Measurements from ENCODE around the gene BCAS3.

BCAS3 gene

GRCh38 chr17:61279476-61280145, 602.0 kb downstream of the BCAS3 start:
- DNase-seq: no peak

- no peak for DNase-seq
These were observed 602.7 kb downstream of the BCAS3 start for GRCh38 chr17:61280338-61280737.

DNA sequence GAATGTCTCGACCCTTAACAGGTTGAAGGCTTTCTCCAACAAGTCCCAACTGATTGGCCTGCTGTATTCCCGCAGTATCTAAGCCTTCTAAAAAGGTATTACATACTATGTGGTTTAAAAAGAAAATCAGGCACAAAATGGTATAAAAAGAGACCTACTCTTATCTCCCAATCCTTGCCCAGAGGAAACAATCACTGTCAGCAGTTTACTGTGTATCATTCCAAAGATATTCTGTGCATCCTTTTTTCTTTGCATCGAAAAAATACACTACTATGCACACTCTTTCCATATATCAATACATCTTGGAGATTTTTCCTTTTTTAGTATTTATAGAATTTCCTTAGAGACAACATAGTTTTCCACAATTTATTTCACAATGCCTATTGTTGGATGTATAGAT, 603.2 kb downstream of the BCAS3 start:
- no peak for DNase-seq

DNA sequence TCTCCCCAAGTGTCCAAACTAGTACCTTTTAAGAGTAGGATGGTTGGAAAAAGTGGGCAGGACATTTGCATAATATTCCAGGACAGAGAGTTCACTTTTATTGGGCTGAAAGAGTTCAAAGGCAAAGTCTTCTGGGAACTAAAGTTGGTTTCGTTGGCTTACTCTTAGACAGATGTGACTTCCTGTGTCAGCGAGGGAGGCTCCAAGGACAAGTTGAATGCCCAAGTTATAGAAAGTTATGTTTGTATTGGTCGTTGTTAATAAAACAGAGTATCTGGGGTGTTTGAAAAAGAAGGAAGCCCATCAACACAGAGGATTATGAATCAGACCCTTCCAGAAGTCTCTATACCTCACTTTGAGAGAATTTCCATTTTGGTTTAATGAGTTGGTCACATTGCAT, 604.7 kb downstream of the BCAS3 start:
- no peak for DNase-seq

DNA sequence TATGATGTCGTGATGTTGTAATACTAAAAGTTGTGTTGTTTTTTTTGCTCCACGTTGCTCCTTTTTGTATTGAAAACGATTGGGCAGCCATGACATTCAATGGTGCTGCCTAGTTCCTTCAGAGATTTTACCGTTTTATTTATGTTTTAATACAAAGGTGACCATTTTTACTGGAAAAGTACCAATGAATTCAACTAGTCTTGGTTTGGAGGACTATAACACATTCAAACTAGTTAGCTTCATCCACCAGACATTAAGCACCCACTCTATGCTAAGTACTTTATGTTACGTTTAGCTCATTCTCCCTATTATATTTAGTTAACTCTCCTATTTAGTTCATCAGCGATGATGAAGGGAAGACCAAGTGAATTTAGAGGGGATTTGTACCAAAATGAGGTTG, 605.4 kb downstream of the BCAS3 start:
- no peak for DNase-seq

DNA sequence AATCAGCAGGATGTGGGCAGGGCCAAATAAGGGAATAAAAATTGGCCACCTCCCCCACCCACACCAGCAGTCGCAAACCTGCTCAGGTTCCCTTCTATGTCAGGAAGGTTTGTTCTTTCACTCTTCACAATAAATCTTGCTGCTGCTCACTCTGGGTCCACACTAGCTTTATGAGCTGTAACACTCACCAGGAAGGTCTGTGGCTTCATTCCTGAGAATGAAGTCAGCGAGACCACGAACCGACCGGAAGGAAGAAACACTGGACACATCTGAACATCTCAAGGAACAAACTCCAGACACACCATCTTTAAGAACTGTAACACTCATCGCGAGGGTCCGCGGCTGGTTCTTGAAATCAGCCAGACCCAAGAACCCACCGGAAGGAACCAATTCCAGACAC, 606.5 kb downstream of the BCAS3 start:
- no peak for DNase-seq

- no peak for DNase-seq
These were observed 607.1 kb downstream of the BCAS3 start for GRCh38 chr17:61284746-61285145.

DNA sequence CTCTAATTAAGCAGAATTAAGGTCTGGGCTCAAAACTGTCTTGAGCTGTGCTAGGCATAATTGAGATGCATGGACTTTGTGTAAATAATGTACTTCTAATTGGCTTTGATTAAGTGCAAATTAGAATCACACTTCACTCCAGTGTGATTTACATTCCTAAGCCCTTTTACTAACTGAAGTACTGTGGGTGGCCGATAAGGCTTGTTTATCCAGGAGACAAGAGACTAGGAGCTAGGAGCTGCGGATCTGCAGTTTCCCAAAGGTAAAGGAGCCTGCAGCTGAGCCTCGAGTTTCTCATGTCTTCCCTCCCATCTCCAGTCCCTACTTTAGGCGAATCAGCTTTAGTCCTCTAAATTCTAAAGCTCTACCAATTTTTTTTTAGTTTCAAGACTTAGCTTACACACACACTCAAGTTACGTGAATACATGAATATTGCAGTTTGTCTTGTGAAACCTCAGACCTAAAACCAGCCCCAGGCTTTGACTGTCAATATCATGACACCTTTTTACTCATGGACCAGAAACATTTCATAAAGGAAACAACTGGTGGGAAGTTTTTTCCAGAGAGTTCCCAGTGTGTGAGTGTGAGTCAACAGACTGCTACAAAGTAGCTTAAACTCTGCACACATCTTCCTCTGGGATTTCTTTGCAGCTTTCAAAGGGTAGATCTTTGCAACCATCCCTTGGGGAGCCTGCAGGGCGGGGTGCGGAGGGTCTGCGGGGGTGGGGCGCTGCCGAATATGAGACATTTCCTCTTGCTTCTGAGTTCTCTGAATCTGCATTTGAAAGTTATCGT, 608.1 kb downstream of the BCAS3 start:
- no peak for DNase-seq

DNA sequence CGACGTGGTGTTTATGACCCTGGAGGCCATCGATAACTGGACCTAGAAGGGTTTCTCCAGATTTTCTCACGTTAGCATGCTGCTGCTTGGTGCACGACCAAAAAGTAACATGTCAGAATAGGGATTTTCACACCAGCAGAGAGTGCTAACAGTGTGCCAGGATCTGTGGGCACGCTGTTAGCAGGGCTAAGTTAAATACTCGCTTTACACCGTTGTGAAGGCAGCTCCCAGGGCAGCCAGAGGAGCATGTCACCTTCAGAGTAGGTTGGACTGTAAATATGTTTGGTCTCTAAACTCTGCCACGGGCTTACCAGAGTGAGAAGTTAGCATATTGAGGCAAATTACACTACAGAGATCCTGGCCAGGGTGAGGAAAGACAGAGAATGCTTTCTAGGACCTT, 608.8 kb downstream of the BCAS3 start:
- DNase-seq: no peak

DNA sequence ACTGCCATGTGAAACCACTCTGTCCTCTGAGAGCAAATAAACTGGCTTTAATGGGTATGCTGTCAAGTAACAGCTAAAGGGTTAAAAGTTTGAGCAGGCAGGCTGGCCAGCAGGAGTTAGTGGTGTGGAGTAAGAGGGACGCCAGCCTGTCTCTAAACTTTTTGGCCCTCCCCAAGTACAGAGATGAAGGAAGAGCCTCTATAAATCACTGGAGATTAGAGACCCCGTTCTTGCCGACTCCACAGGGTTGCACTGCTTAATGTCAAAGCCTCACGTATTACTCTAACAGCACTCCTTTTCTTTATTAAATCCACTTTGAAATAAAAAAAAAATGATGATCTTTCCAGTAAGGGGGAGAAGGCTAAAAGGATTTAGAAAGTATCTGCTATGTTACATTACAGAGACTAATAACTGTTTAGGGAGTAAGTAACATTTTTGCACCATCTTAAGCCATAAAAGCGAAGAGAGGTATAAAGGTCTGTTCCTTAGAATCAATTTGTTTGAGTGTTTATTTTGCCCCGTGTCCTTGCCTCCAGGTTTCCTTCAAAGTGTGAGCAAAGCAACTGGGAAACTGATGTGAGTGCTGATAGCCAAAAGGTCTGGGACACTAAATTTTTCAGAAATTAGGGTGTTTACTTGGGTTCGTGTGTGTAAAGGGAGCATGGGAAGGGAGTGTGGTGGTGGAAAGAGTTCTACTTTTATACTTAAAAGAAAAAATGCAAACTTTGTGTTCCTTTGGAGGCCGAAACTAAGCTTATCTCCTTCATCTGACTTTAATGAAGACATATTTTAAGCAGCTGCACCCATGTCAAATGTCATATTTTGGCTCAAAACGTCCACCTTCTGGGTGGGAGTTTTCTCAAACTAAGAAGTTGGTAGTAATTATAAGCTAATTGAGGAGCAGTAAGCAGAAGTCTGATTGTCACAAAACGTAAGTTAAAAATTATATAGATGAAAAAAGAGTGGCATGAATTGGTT, 612.0 kb downstream of the BCAS3 start:
- no peak for DNase-seq

- no peak for DNase-seq
These were observed 614.0 kb downstream of the BCAS3 start for GRCh38 chr17:61291451-61292285.

DNA sequence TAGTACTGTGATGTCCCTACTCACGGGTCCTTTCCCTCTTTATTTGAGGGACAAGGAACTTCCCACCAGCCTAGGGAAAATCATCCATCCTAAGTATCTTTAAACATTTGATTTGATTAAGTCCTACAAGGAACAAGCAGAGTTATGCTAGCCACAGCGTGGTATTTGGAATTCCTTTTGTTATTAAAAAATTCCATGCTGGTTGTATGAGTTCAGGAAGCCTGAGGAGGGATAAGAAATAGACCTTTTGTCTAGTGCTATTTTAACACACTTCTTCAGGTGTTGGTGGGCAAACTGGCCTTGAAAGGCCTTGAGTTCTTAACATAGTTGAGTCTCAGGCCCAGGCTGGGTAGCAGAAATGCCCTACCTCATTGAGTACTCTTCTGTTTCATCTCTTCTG, 616.6 kb downstream of the BCAS3 start:
- no peak for DNase-seq

GRCh38 chr17:61294777-61295176, 617.1 kb downstream of the BCAS3 start:
- DNase-seq: no peak

- DNase-seq: no peak
These were observed 618.4 kb downstream of the BCAS3 start for GRCh38 chr17:61296058-61296457.

GRCh38 chr17:61299517-61300513, 622.2 kb downstream of the BCAS3 start:
- DNase-seq: no peak

GRCh38 chr17:61302953-61303816, 625.5 kb downstream of the BCAS3 start:
- no peak for DNase-seq

GRCh38 chr17:61303817-61304096, 626.1 kb downstream of the BCAS3 start:
- DNase-seq: no peak

GRCh38 chr17:61305024-61305423, 627.4 kb downstream of the BCAS3 start:
- no peak for DNase-seq

GRCh38 chr17:61306003-61306402, 628.4 kb downstream of the BCAS3 start:
- no peak for DNase-seq
